Measurements from ENCODE around the gene ANKS3. TPM values are rescaled to one million over a fixed set of nuclear protein-coding genes. Genes with fewer than 3 reads are reported as not detected.

ANKS3 gene
- total RNA-seq, 1 donor from 2014 or later = 32.0 TPM

DNA sequence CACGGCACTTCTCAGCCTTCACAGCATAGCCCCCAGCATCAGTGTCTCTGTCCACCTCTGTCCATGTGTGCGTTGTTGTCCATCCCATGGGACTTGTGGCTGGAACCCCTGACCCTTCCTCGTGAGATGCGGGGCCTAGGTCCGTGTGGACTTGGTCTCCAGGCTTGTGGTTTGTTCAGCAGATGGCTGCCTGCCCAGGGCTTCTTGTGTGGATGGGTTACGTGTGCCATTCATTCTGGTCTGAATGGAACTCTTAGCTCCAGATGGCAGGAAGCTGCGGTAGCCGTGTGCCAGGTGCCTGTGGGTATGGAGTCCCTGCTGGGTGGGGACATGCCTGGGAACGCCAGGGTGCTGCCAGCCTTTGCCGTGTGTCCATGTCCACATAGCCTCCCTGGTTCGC is 72.4 kb downstream of the ANKS3 start:
- peaks cover 3% of the 10 kb centered on the region for H3K4me1 Mint-ChIP-seq
- TF ChIP-seq CTCF (conservative IDR thresholded peaks at IDR 0.05) = no peak
- H3K27me3 Mint-ChIP-seq (ENCODE audit: low read depth) = no peaks in the 10 kb centered on the region
- no peak overlapping the region for H3K27ac Mint-ChIP-seq (ENCODE audit: unreplicated experiment)
- H3K36me3 Mint-ChIP-seq (ENCODE audit: low read depth) = no peaks in the 10 kb centered on the region
- no peak overlapping the region for H3K4me3 Mint-ChIP-seq
- H3K9me3 Mint-ChIP-seq = no peaks in the 10 kb centered on the region
- no peak for DNase-seq (ENCODE audit: low read depth, low spot score)

- H3K36me3 Mint-ChIP-seq (ENCODE audit: low read depth) = no peaks in the 10 kb centered on the region
- H3K27ac Mint-ChIP-seq (ENCODE audit: unreplicated experiment) = peak overlapping the region; percentile 90
- no peak for TF ChIP-seq CTCF (conservative IDR thresholded peaks at IDR 0.05)
- H3K4me1 Mint-ChIP-seq = peaks cover 3% of the 10 kb centered on the region
- H3K27me3 Mint-ChIP-seq (ENCODE audit: low read depth) = no peaks in the 10 kb centered on the region
- no peak overlapping the region for H3K4me3 Mint-ChIP-seq
- DNase-seq (ENCODE audit: low read depth, low spot score) = peak; percentile 14
- no peaks in the 10 kb centered on the region for H3K9me3 Mint-ChIP-seq
Measured at GRCh38 chr16:4660454-4661007, 73.5 kb downstream of the ANKS3 start.

GRCh38 chr16:4659363-4660353 is 74.4 kb downstream of the ANKS3 start:
- Mint-ChIP-seq H3K36me3 (ENCODE audit: low read depth) (no peaks in the 10 kb centered on the region), H3K4me1 (peaks cover 3% of the 10 kb centered on the region), H3K27ac (ENCODE audit: unreplicated experiment) (no peak overlapping the region), H3K27me3 (ENCODE audit: low read depth) (no peaks in the 10 kb centered on the region), H3K9me3 (no peaks in the 10 kb centered on the region), H3K4me3 (no peak overlapping the region)
- DNase-seq (ENCODE audit: low read depth, low spot score) = no peak
- TF ChIP-seq CTCF (conservative IDR thresholded peaks at IDR 0.05) = no peak

GRCh38 chr16:4656695-4657686 is 77.1 kb downstream of the ANKS3 start:
- Mint-ChIP-seq H3K27ac (ENCODE audit: unreplicated experiment) (no peak overlapping the region), H3K9me3 (no peaks in the 10 kb centered on the region), H3K4me1 (peaks cover 3% of the 10 kb centered on the region), H3K36me3 (ENCODE audit: low read depth) (no peaks in the 10 kb centered on the region), H3K27me3 (ENCODE audit: low read depth) (no peaks in the 10 kb centered on the region), H3K4me3 (no peak overlapping the region)
- TF ChIP-seq CTCF (conservative IDR thresholded peaks at IDR 0.05) = no peak
- no peak for DNase-seq (ENCODE audit: low read depth, low spot score)

DNA sequence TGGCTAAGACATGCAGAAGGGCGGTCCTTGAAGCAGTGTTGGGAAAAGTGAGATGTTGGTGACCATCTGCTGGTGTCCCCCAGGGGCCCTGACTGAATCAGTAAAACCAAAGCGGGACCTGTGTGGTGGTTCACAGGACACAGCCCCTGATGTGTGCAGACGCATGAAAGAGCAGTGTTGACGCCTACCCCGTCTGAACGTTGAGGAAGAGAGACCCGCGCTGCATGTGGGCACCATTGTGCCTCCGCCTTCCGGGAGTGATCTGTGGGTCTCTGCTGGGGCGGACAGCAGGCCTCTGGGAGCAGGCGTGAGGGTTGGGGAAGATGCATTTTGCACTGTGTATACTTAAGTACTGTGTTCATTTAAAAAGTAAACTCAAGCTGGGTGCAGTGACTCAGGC is 77.8 kb downstream of the ANKS3 start:
- no peak overlapping the region for H3K27ac Mint-ChIP-seq (ENCODE audit: unreplicated experiment)
- no peaks in the 10 kb centered on the region for H3K9me3 Mint-ChIP-seq
- no peaks in the 10 kb centered on the region for H3K27me3 Mint-ChIP-seq (ENCODE audit: low read depth)
- H3K4me3 Mint-ChIP-seq = no peak overlapping the region
- H3K36me3 Mint-ChIP-seq (ENCODE audit: low read depth) = no peaks in the 10 kb centered on the region
- no peak for DNase-seq (ENCODE audit: low read depth, low spot score)
- peaks cover 3% of the 10 kb centered on the region for H3K4me1 Mint-ChIP-seq
- no peak for TF ChIP-seq CTCF (conservative IDR thresholded peaks at IDR 0.05)

Data from neural crest cell (in vitro differentiated cells).